Measurements from ENCODE around the gene GET4. TPM values are rescaled to one million over a fixed set of nuclear protein-coding genes. Genes with fewer than 3 reads are reported as not detected.

GET4 gene
- total RNA-seq, 1 donor from 2014 or later, result 4.2 TPM

- no peak for DNase-seq (ENCODE audit: low spot score in 2 of 2)
- TF ChIP-seq CTCF (IDR thresholded peaks at IDR 0.05), result no peak
- H3K9me3 ChIP-seq, result no peaks in the 10 kb centered on the region
- peaks cover 0 to 4% of the 10 kb centered on the region in 2 donors for H3K4me1 ChIP-seq
- H3K36me3 ChIP-seq, result peaks cover 87 to 90% of the 10 kb centered on the region in 2 donors
- no peaks in the 10 kb centered on the region for H3K27me3 ChIP-seq
- H3K27ac ChIP-seq, result no peak overlapping the region
- no peak overlapping the region for H3K4me3 ChIP-seq
- intact Hi-C loops (cut with DNase I), result no loop called here
Observed at GRCh38 chr7:861222-861621, 15.1 kb upstream of the GET4 start.

DNA sequence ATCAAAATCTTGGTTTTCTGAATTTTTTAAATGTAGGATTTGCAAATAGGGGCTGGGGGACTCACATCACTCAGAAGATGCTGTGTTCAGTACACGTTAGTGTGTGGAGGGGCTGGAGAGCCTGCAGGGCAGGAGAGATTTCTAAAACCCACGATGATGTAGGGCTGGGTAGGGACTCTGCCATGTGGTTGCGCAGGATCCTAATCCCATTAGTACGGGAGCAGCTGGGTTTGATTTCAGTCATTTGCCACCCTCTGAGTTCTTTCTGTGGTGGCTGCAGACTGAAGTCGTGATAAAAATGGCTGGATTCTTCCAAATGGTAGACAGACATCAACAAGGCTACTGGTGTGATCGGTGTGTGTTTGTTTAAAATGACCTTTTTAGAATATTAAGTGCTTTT is 14.2 kb upstream of the GET4 start:
- Histone ChIP-seq H3K36me3 (peaks cover 79 to 81% of the 10 kb centered on the region in 2 donors), H3K9me3 (no peaks in the 10 kb centered on the region), H3K4me3 (no peak overlapping the region), H3K27me3 (no peaks in the 10 kb centered on the region), H3K4me1 (peaks cover 2 to 11% of the 10 kb centered on the region in 2 donors), H3K27ac (no peak overlapping the region)
- no peak for TF ChIP-seq CTCF (IDR thresholded peaks at IDR 0.05)
- no peak for DNase-seq (ENCODE audit: low spot score in 2 of 2)
- intact Hi-C loops (cut with DNase I), result no loop called here

GRCh38 chr7:863106-863505 is 13.2 kb upstream of the GET4 start:
- no peak overlapping the region for H3K27ac ChIP-seq
- no peak overlapping the region for H3K4me3 ChIP-seq
- H3K36me3 ChIP-seq, result peaks cover 72 to 73% of the 10 kb centered on the region in 2 donors
- no peak for DNase-seq (ENCODE audit: low spot score in 2 of 2)
- no peaks in the 10 kb centered on the region for H3K27me3 ChIP-seq
- no peak for TF ChIP-seq CTCF (IDR thresholded peaks at IDR 0.05)
- no peaks in the 10 kb centered on the region for H3K9me3 ChIP-seq
- intact Hi-C loops (cut with DNase I), result no loop called here
- peaks cover 8 to 21% of the 10 kb centered on the region in 2 donors for H3K4me1 ChIP-seq

GRCh38 chr7:865921-866320 is 10.4 kb upstream of the GET4 start:
- H3K27me3 ChIP-seq, result no peaks in the 10 kb centered on the region
- no peaks in the 10 kb centered on the region for H3K9me3 ChIP-seq
- H3K36me3 ChIP-seq, result peaks cover 56 to 65% of the 10 kb centered on the region in 2 donors
- H3K27ac ChIP-seq, result peak overlapping the region; percentile 92 to 95
- H3K4me1 ChIP-seq, result peaks cover 9 to 30% of the 10 kb centered on the region in 2 donors
- no peak for DNase-seq (ENCODE audit: low spot score in 2 of 2)
- intact Hi-C loops (cut with DNase I), result loop anchor here (2.0 to 5.0 kb wide), 3 partner anchors 53 to 354 kb away; no protein-coding TSS in a partner anchor
- TF ChIP-seq CTCF (IDR thresholded peaks at IDR 0.05), result no peak
- no peak overlapping the region for H3K4me3 ChIP-seq

GRCh38 chr7:867001-867405 is 9.4 kb upstream of the GET4 start:
- peaks cover 52 to 63% of the 10 kb centered on the region in 2 donors for H3K36me3 ChIP-seq
- no peak for TF ChIP-seq CTCF (IDR thresholded peaks at IDR 0.05)
- no peaks in the 10 kb centered on the region for H3K9me3 ChIP-seq
- intact Hi-C loops (cut with DNase I), result loop anchor here (1.0 to 5.0 kb wide), 5 partner anchors 9 to 355 kb away; partner anchors contain the start of gene GET4
- peak; percentile 68 to 96 for DNase-seq (ENCODE audit: low spot score in 2 of 2)
- peak overlapping the region; percentile 32 to 37 for H3K4me3 ChIP-seq
- no peaks in the 10 kb centered on the region for H3K27me3 ChIP-seq
- H3K27ac ChIP-seq, result peak overlapping the region; percentile 92 to 95
- H3K4me1 ChIP-seq, result peaks cover 9 to 30% of the 10 kb centered on the region in 2 donors
